ENCODE measurements around the gene TNFAIP3. TPM values are rescaled to one million over a fixed set of nuclear protein-coding genes. Genes with fewer than 3 reads are reported as not detected.
"Not testable (repeated sequence)": the region's sequence is repeated elsewhere in the genome, so short reads cannot be mapped to it uniquely, and the experiment has no call there.

TNFAIP3 gene
- total and polyA plus RNA-seq, 2 donors = 17.0 to 25.3 TPM

- no peak overlapping the region for H3K27ac ChIP-seq (ENCODE audit: low read depth)
- no peak for DNase-seq (ENCODE audit: extremely low spot score)
- no peaks in the 10 kb centered on the region for H3K4me1 ChIP-seq (ENCODE audit: insufficient read depth)
- no peaks in the 10 kb centered on the region for H3K36me3 ChIP-seq (ENCODE audit: insufficient read depth)
- 87% methylated on average over 3 of the region's 3 CpGs for WGBS
- H3K4me3 ChIP-seq (ENCODE audit: low read depth, low read length) = no peak overlapping the region
These were observed 34.9 kb upstream of the TNFAIP3 start for GRCh38 chr6:137832110-137832509.

- Histone ChIP-seq H3K36me3 (ENCODE audit: insufficient read depth) (no peaks in the 10 kb centered on the region), H3K4me3 (ENCODE audit: low read depth, low read length) (no peak overlapping the region), H3K27ac (ENCODE audit: low read depth) (no peak overlapping the region), H3K4me1 (ENCODE audit: insufficient read depth) (no peaks in the 10 kb centered on the region)
- 88% methylated on average over 3 of the region's 3 CpGs for WGBS
- no peak for DNase-seq (ENCODE audit: extremely low spot score)
These were observed 32.6 kb upstream of the TNFAIP3 start for GRCh38 chr6:137834508-137834907.

DNA sequence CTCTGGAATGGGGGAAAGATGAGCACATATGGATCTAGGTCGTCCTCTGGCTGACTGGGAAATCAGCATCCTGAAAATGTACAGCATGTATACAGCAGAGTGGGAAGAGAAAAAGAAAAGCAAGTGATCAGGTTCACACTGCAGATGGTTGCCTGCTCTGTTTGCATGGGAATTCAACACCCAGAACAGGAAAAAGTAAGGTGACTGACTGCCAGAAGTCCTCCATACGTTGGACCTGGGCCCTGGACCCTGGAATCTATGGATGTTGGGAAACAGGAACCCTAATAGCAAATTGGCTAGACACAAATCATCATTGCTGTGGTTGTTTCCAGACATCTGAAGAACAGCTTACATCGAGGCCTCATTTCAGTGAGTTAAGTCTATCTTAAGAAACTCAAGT lies 30.3 kb upstream of the TNFAIP3 start:
- DNase-seq (ENCODE audit: extremely low spot score) = no peak
- 68% methylated on average over 3 of the region's 3 CpGs for WGBS
- Histone ChIP-seq H3K4me1 (ENCODE audit: insufficient read depth) (no peaks in the 10 kb centered on the region), H3K4me3 (ENCODE audit: low read depth, low read length) (no peak overlapping the region), H3K27ac (ENCODE audit: low read depth) (no peak overlapping the region), H3K36me3 (ENCODE audit: insufficient read depth) (no peaks in the 10 kb centered on the region)

- not testable (repeated sequence) for H3K4me1 ChIP-seq (ENCODE audit: insufficient read depth); DNase-seq (ENCODE audit: extremely low spot score); H3K4me3 ChIP-seq (ENCODE audit: low read depth, low read length); H3K27ac ChIP-seq (ENCODE audit: low read depth); H3K36me3 ChIP-seq (ENCODE audit: insufficient read depth)
- 81% methylated on average over 2 of the region's 2 CpGs for WGBS
These were observed 29.0 kb upstream of the TNFAIP3 start for GRCh38 chr6:137838090-137838489.

- not testable (repeated sequence) for H3K4me1 ChIP-seq (ENCODE audit: insufficient read depth); DNase-seq (ENCODE audit: extremely low spot score); H3K27ac ChIP-seq (ENCODE audit: low read depth); H3K36me3 ChIP-seq (ENCODE audit: insufficient read depth); H3K4me3 ChIP-seq (ENCODE audit: low read depth, low read length)
- 96% methylated on average over 5 of the region's 5 CpGs for WGBS
These were observed 28.5 kb upstream of the TNFAIP3 start for GRCh38 chr6:137838597-137838996.

DNA sequence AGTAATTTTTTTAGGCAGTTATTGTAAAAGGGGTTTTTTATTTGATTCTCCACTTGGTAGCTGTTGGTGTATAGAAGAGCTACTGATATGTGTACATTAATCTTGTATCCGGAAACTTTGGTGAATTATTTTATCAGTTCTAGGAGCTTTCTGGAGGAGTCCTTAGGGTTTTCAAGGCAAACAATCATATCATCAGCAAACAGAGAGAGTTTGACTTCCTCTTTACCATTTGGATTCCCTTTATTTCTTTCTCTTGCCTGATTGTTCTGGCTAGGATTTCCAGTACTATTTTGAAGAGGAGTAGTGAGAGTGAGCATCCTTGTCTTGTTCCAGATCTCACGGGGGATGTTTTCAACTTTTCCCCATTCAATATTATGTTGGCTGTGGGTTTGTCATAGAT lies 28.0 kb upstream of the TNFAIP3 start:
- no peak for DNase-seq (ENCODE audit: extremely low spot score)
- 98% methylated on average over 2 of the region's 2 CpGs for WGBS

GRCh38 chr6:137840252-137840651 lies 26.8 kb upstream of the TNFAIP3 start:
- Histone ChIP-seq H3K36me3 (ENCODE audit: insufficient read depth) (no peaks in the 10 kb centered on the region), H3K27ac (ENCODE audit: low read depth) (no peak overlapping the region), H3K4me3 (ENCODE audit: low read depth, low read length) (no peak overlapping the region), H3K4me1 (ENCODE audit: insufficient read depth) (no peaks in the 10 kb centered on the region)
- WGBS = 99% methylated on average over 1 of the region's 1 CpG
- no peak for DNase-seq (ENCODE audit: extremely low spot score)

More for the DNA sequence above, 28.0 kb upstream of the TNFAIP3 start:
- Histone ChIP-seq H3K36me3 (ENCODE audit: insufficient read depth) (no peaks in the 10 kb centered on the region), H3K27ac (ENCODE audit: low read depth) (no peak overlapping the region), H3K4me3 (ENCODE audit: low read depth, low read length) (no peak overlapping the region), H3K4me1 (ENCODE audit: insufficient read depth) (no peaks in the 10 kb centered on the region)

DNA sequence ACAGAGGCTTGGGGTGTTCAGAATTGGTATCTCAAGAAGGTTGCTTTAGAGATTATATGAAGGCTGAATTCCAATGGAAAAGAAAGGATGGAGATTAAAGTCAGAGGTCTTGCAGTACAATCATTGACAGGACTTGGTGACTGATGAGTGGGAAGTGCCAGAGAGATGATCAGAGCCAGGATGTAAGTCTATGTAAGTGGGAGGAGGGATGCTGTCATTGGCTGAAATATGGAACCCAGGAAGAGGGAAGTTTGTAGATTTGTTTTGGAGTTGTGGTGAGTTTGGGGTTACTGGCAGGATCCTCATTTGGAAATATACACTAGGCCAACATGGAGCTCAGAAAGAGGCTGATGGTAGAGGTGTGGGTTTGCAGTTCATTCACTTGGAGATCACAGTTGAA lies 23.8 kb upstream of the TNFAIP3 start:
- no peak for DNase-seq (ENCODE audit: extremely low spot score)
- no peak overlapping the region for H3K27ac ChIP-seq (ENCODE audit: low read depth)
- no peak overlapping the region for H3K4me3 ChIP-seq (ENCODE audit: low read depth, low read length)

DNA sequence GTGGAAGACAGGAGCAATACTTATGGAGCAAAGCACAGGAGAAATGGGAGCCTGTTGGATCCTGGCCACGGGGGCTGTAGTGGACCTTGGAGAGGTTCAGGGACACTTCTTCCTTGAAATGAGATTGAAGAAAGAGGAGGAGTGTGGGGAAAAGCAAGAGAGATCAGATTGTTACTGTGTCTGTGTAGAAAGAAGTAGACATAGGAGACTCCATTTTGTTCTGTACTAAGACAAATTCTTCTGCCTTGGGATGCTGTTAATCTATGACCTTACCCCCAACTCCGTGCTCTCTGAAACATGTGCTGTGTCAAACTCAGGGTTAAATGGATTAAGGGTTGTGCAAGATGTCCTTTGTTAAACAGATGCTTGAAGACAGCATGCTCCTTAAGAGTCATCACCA lies 22.7 kb upstream of the TNFAIP3 start:
- not testable (repeated sequence) for H3K36me3 ChIP-seq (ENCODE audit: insufficient read depth); DNase-seq (ENCODE audit: extremely low spot score); H3K4me3 ChIP-seq (ENCODE audit: low read depth, low read length); H3K4me1 ChIP-seq (ENCODE audit: insufficient read depth); H3K27ac ChIP-seq (ENCODE audit: low read depth)
- WGBS = 84% methylated on average over 2 of the region's 2 CpGs

More for the DNA sequence above, 23.8 kb upstream of the TNFAIP3 start:
- Histone ChIP-seq H3K4me1 (ENCODE audit: insufficient read depth) (no peaks in the 10 kb centered on the region), H3K36me3 (ENCODE audit: insufficient read depth) (no peaks in the 10 kb centered on the region)

GRCh38 chr6:137844773-137845172 lies 22.3 kb upstream of the TNFAIP3 start:
- H3K27ac ChIP-seq (ENCODE audit: low read depth); H3K4me3 ChIP-seq (ENCODE audit: low read depth, low read length); DNase-seq (ENCODE audit: extremely low spot score); H3K4me1 ChIP-seq (ENCODE audit: insufficient read depth); H3K36me3 ChIP-seq (ENCODE audit: insufficient read depth): not testable (repeated sequence)
- 87% methylated on average over 7 of the region's 7 CpGs for WGBS

DNA sequence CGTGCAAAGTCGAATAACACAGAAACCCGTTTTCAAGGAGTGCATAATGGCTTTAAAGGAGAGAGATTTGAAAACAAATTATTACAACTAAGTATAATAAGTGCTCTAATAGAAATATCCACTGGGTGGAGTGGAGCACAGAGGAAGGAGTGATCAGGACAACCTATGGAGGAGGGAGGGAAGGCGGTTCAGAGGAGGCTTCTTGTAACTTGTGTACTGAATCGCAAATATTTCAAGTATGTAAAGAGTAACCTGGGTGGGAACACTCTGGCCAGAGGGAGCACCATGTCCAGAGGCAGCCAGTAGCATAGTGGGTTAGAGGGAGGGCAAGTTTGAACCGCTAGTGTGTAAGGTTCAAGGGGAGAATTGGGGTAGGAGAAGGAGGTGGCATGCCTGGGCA lies 21.6 kb upstream of the TNFAIP3 start:
- Histone ChIP-seq H3K27ac (ENCODE audit: low read depth) (no peak overlapping the region), H3K4me1 (ENCODE audit: insufficient read depth) (no peaks in the 10 kb centered on the region), H3K36me3 (ENCODE audit: insufficient read depth) (no peaks in the 10 kb centered on the region), H3K4me3 (ENCODE audit: low read depth, low read length) (no peak overlapping the region)
- 88% methylated on average over 6 of the region's 6 CpGs for WGBS
- DNase-seq (ENCODE audit: extremely low spot score) = no peak

DNA sequence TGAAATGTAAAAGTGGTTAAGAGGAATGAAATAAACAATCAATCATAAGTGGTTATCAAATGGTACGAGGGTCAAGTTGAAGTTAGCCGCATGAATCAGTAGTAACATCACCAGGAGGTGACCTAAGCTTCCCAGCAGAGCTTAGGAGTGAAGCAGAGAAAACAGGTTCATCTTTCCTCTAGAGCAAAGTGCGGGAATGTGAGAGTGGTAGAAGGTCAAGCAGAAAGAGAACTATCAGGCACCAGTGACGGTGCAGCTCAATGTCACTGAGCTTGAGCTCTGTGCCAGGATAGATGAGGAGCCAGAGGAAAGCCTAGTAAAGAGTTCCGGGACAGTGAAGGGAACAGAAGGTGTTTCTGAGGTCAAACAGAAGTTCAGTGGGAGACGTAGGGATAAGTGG lies 20.8 kb upstream of the TNFAIP3 start:
- Histone ChIP-seq H3K36me3 (ENCODE audit: insufficient read depth) (no peaks in the 10 kb centered on the region), H3K27ac (ENCODE audit: low read depth) (no peak overlapping the region), H3K4me3 (ENCODE audit: low read depth, low read length) (no peak overlapping the region), H3K4me1 (ENCODE audit: insufficient read depth) (no peaks in the 10 kb centered on the region)
- DNase-seq (ENCODE audit: extremely low spot score) = no peak
- 93% methylated on average over 6 of the region's 6 CpGs for WGBS

DNA sequence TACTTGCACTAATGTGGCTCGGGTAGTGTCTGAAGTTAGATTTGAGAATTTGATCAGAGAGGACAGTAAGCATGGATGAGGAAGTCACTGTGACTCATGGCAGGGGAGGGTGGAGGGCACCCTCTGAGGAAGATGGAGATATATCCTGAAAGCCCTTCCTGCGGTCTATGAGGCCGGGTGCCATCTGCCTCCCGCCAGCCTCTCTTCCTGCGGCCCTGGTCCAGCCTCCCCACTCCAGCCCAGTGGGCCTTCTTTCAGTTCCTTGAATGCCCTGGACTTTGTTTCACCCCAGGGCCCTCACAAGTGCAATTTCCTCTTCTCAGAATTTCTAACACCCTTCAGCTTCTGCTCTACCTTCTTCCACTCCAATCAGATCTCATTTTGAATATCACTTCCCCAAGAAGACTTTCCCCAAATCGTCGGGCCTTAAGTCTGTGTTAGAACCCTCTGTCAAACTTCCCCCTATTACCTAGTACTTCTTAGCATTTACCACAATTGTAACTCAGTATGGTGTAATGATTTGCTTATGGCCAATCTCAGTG lies 20.2 kb upstream of the TNFAIP3 start:
- WGBS = 84% methylated on average over 7 of the region's 7 CpGs
- H3K4me3 ChIP-seq (ENCODE audit: low read depth, low read length) = no peak overlapping the region
- H3K36me3 ChIP-seq (ENCODE audit: insufficient read depth) = no peaks in the 10 kb centered on the region
- no peak overlapping the region for H3K27ac ChIP-seq (ENCODE audit: low read depth)
- no peak for DNase-seq (ENCODE audit: extremely low spot score)
- no peaks in the 10 kb centered on the region for H3K4me1 ChIP-seq (ENCODE audit: insufficient read depth)

- no peaks in the 10 kb centered on the region for H3K36me3 ChIP-seq (ENCODE audit: insufficient read depth)
- no peak for DNase-seq (ENCODE audit: extremely low spot score)
- 90% methylated on average over 5 of the region's 5 CpGs for WGBS
- no peak overlapping the region for H3K27ac ChIP-seq (ENCODE audit: low read depth)
- H3K4me3 ChIP-seq (ENCODE audit: low read depth, low read length) = no peak overlapping the region
- no peaks in the 10 kb centered on the region for H3K4me1 ChIP-seq (ENCODE audit: insufficient read depth)
These were observed 19.3 kb upstream of the TNFAIP3 start for GRCh38 chr6:137847748-137848147.

- no peak for DNase-seq (ENCODE audit: extremely low spot score)
- Histone ChIP-seq H3K36me3 (ENCODE audit: insufficient read depth) (no peaks in the 10 kb centered on the region), H3K27ac (ENCODE audit: low read depth) (no peak overlapping the region), H3K4me3 (ENCODE audit: low read depth, low read length) (no peak overlapping the region), H3K4me1 (ENCODE audit: insufficient read depth) (no peaks in the 10 kb centered on the region)
- WGBS = 30% methylated on average over 3 of the region's 3 CpGs
These were observed 18.4 kb upstream of the TNFAIP3 start for GRCh38 chr6:137848672-137849071.
